IMR-90 (cell line): ENCODE measurements around the gene KCNIP3. TPM values are rescaled to one million over a fixed set of nuclear protein-coding genes. Genes with fewer than 3 reads are reported as not detected.

ENCODE experiments used
- ATAC-seq: fragments of 200-7000 bp; cut with Tn5 transposase; 2 replicates; pipeline ENCODE4 v1.9.1; 2020; ENCODE audit warnings: low read depth, mild to moderate bottlenecking, moderate library complexity
- BruUV-seq: library from RNA; stranded (reverse); fragments of 400-500 nt; replicated peaks from 2 replicates; lab custom pipeline; 2021; lab: Mats Ljungman, UMichigan
- CTCF ChIA-PET: fragments of 300-600 bp; formaldehyde crosslinking; extraction: SDS; loops from one replicate; lab custom pipeline; 2021; ENCODE audit warnings: antibody characterized with exemption; lab: Yijun Ruan, JAX
- POLR2A ChIA-PET: fragments of 300-600 bp; sonication (Branson Sonifier 250); formaldehyde crosslinking; loops from one replicate; lab custom pipeline; 2022; ENCODE audit warnings: antibody characterized with exemption; ENCODE audit not compliant: unreplicated experiment; lab: Charles Lee
- DNase-seq: peaks from one replicate; pipeline ENCODE4 v3.0.0; 2013
- H2AFZ ChIP-seq: replicated peaks from 2 replicates; pipeline ENCODE3; 2013; ENCODE audit warnings: low read length, mild to moderate bottlenecking; ENCODE audit not compliant: poor library complexity
- H2AK5ac ChIP-seq: 2 replicates; pipeline ENCODE4 v1.6.1; 2013; ENCODE audit warnings: low read depth, low read length, inconsistent platforms
- H2AK9ac ChIP-seq: replicated peaks from 2 replicates; pipeline ENCODE3; 2013; ENCODE audit warnings: mild to moderate bottlenecking, low read depth, low read length, moderate library complexity; ENCODE audit not compliant: poor library complexity
- H2BK120ac ChIP-seq: 2 replicates; pipeline ENCODE4 v1.6.1; 2013; ENCODE audit warnings: low read depth, low read length, inconsistent platforms
- H2BK15ac ChIP-seq: 3 replicates; pipeline ENCODE4 v1.6.1; 2013; ENCODE audit warnings: low read depth, low read length, inconsistent platforms
- H2BK20ac ChIP-seq: 2 replicates; pipeline ENCODE4 v1.6.1; 2013; ENCODE audit warnings: low read depth, mild to moderate bottlenecking, inconsistent platforms, low read length, moderate library complexity
- H2BK5ac ChIP-seq: 2 replicates; pipeline ENCODE4 v1.6.1; 2013; ENCODE audit warnings: mild to moderate bottlenecking, low read depth, low read length, inconsistent platforms; ENCODE audit not compliant: poor library complexity, severe bottlenecking
- H3K14ac ChIP-seq: replicated peaks from 2 replicates; pipeline ENCODE4 v1.6.1; 2013; ENCODE audit warnings: low read depth, low read length, inconsistent platforms
- H3K18ac ChIP-seq: 2 replicates; pipeline ENCODE4 v1.6.1; 2013; ENCODE audit warnings: low read depth, low read length, control low read depth
- H3K23ac ChIP-seq: 2 replicates; pipeline ENCODE4 v1.6.1; 2013; ENCODE audit warnings: low read depth, low read length, inconsistent platforms
- H3K27ac ChIP-seq: 2 replicates; pipeline ENCODE4 v1.5.1; 2013; ENCODE audit warnings: mild to moderate bottlenecking, control low read depth, low read length; ENCODE audit not compliant: insufficient read depth
- H3K27me3 ChIP-seq: 2 replicates; pipeline ENCODE4 v1.6.1; 2013; ENCODE audit warnings: low read length; ENCODE audit not compliant: control insufficient read depth, insufficient read depth
- H3K36me3 ChIP-seq: 2 replicates; pipeline ENCODE4 v1.6.1; 2013; ENCODE audit warnings: low read length, mixed read lengths; ENCODE audit not compliant: control insufficient read depth, insufficient read depth
- H3K4ac ChIP-seq: 2 replicates; pipeline ENCODE4 v1.6.1; 2013; ENCODE audit warnings: low read depth, low read length, inconsistent platforms
- H3K4me1 ChIP-seq: 2 replicates; pipeline ENCODE4 v1.6.1; 2013; ENCODE audit warnings: low read length, mixed read lengths; ENCODE audit not compliant: control insufficient read depth, insufficient read depth
- H3K4me2 ChIP-seq: 2 replicates; pipeline ENCODE4 v1.6.1; 2013; ENCODE audit warnings: low read depth, mild to moderate bottlenecking, control low read depth, low read length, moderate library complexity
- H3K4me3 ChIP-seq: 2 replicates; pipeline ENCODE4 v1.5.1; 2013; ENCODE audit warnings: low read depth, mild to moderate bottlenecking, control low read depth, low read length, moderate library complexity; ENCODE audit not compliant: insufficient read depth
- H3K56ac ChIP-seq: 2 replicates; pipeline ENCODE4 v1.6.1; 2013; ENCODE audit warnings: low read length, inconsistent platforms; ENCODE audit not compliant: insufficient read depth; ENCODE audit errors: extremely low read depth
- H3K79me1 ChIP-seq, 2 experiments: 2 replicates each; pipeline ENCODE4 v1.6.1; 2013; ENCODE audit warnings: low read length in 2 of 2, inconsistent platforms in 1 of 2, low read depth in 1 of 2
- H3K9ac ChIP-seq: 2 replicates; pipeline ENCODE4 v1.6.1; 2013; ENCODE audit warnings: low read depth, low read length, control low read depth
- H3K9me1 ChIP-seq: 2 replicates; pipeline ENCODE4 v1.6.1; 2013; ENCODE audit warnings: low read length, inconsistent platforms; ENCODE audit not compliant: insufficient read depth
- H3K9me3 ChIP-seq: 2 replicates; pipeline ENCODE4 v1.6.1; 2013; ENCODE audit warnings: low read length; ENCODE audit not compliant: control insufficient read depth, insufficient read depth
- H4K20me1 ChIP-seq: 2 replicates; pipeline ENCODE4 v1.6.1; 2013; ENCODE audit warnings: low read length, inconsistent platforms; ENCODE audit not compliant: insufficient read depth
- H4K5ac ChIP-seq: 2 replicates; pipeline ENCODE4 v1.6.1; 2013; ENCODE audit warnings: mild to moderate bottlenecking, low read depth, low read length, control low read depth
- H4K8ac ChIP-seq, 2 experiments: 2 replicates each; pipeline ENCODE4 v1.6.1; 2013; ENCODE audit warnings: low read depth in 2 of 2, low read length in 2 of 2, control low read depth in 1 of 2, inconsistent platforms in 1 of 2
- H4K91ac ChIP-seq: 2 replicates; pipeline ENCODE4 v1.6.1; 2013; ENCODE audit warnings: low read depth, low read length, inconsistent platforms; ENCODE audit not compliant: insufficient read depth
- BHLHE40 ChIP-seq: fragments of 150-350 bp; IDR thresholded peaks from 2 replicates; pipeline ENCODE4 v1.6.1; 2016; ENCODE audit warnings: mild to moderate bottlenecking, low read depth, low read length
- CEBPB ChIP-seq: IDR thresholded peaks from 2 replicates; pipeline ENCODE4 v1.6.1; 2012; ENCODE audit warnings: low read depth, low read length, improper control_type of control experiment
- CHD1 ChIP-seq: IDR thresholded peaks from 2 replicates; pipeline ENCODE4 v1.6.1; 2012; ENCODE audit warnings: low read depth, low read length, improper control_type of control experiment
- CTCF ChIP-seq: conservative IDR thresholded peaks from 2 replicates; pipeline ENCODE4 v1.5.1; 2012; ENCODE audit warnings: mild to moderate bottlenecking, low read depth, low read length, improper control_type of control experiment
- FOS ChIP-seq: fragments of 150-350 bp; IDR thresholded peaks from 2 replicates; pipeline ENCODE4 v1.6.1; 2016; ENCODE audit warnings: low read depth, low read length
- MAFK ChIP-seq: IDR thresholded peaks from 2 replicates; pipeline ENCODE4 v1.6.1; 2012; ENCODE audit warnings: low read depth, low read length, improper control_type of control experiment
- MAZ ChIP-seq: IDR thresholded peaks from 2 replicates; pipeline ENCODE4 v1.6.1; 2012; ENCODE audit warnings: low read depth, mild to moderate bottlenecking, low read length, improper control_type of control experiment, moderate library complexity, borderline replicate concordance
- MXI1 ChIP-seq: IDR thresholded peaks from 2 replicates; pipeline ENCODE4 v1.6.1; 2012; ENCODE audit warnings: low read depth, mild to moderate bottlenecking, low read length, moderate library complexity, borderline replicate concordance
- NFE2L2 ChIP-seq: fragments of 150-350 bp; IDR thresholded peaks from 2 replicates; pipeline ENCODE4 v1.6.1; 2016; ENCODE audit warnings: low read depth, mild to moderate bottlenecking, low read length
- POLR2A ChIP-seq: IDR thresholded peaks from 2 replicates; pipeline ENCODE4 v1.6.1; 2012; ENCODE audit warnings: mild to moderate bottlenecking, low read depth, low read length
- RAD21 ChIP-seq: IDR thresholded peaks from 2 replicates; pipeline ENCODE4 v1.6.1; 2012; ENCODE audit warnings: low read length, improper control_type of control experiment
- RCOR1 ChIP-seq: IDR thresholded peaks from 2 replicates; pipeline ENCODE4 v1.6.1; 2012; ENCODE audit warnings: mild to moderate bottlenecking, low read length, improper control_type of control experiment; ENCODE audit not compliant: insufficient replicate concordance
- RFX5 ChIP-seq: IDR thresholded peaks from 2 replicates; pipeline ENCODE4 v1.8.0; 2012; ENCODE audit warnings: low read depth, mild to moderate bottlenecking, low read length, moderate library complexity
- SMC3 ChIP-seq: fragments of 150-350 bp; IDR thresholded peaks from 2 replicates; pipeline ENCODE4 v1.6.1; 2016; ENCODE audit warnings: low read depth, mild to moderate bottlenecking, antibody characterized with exemption, low read length, moderate library complexity
- USF2 ChIP-seq: fragments of 150-350 bp; IDR thresholded peaks from 2 replicates; pipeline ENCODE4 v1.6.1; 2017; ENCODE audit warnings: mild to moderate bottlenecking, antibody characterized with exemption, low read length, low read depth
- WGBS, 2 experiments: methylation state at CpG; one replicate each; pipeline versions ENCODE4 v1.1.5 to v1.1.7; 2013; ENCODE audit warnings: missing lambda C conversion rate in 2 of 2; ENCODE audit not compliant: insufficient read length in 1 of 2; ENCODE audit errors: extremely low coverage in 2 of 2; 5-methylcytosine and 5-hydroxymethylcytosine counted together
- dilution Hi-C: fragments of 300-500 bp; cut with HindIII; formaldehyde crosslinking; loops from one replicate; pipeline ENCODE4 v1.14.3; 2018; ENCODE audit warnings: low sequenced_read_pairs; ENCODE audit not compliant: unreplicated experiment
- in situ Hi-C: fragments of 300-500 bp; cut with MboI; formaldehyde crosslinking; loops from 3 replicates; pipeline ENCODE4 v1.14.3; 2019; ENCODE audit warnings: low sequenced_read_pairs, inconsistent platforms, mixed read lengths
- intact Hi-C: fragments of 100-400 bp; cut with micrococcal nuclease; formaldehyde crosslinking; loops from 2 replicates; pipeline ENCODE4 v1.10.0; 2022
- polyA plus RNA-seq, 3 experiments: library from polyadenylated mRNA; depleted of rRNA; stranded (reverse); fragments of >200 nt; gene quantifications; 2 replicates each; pipeline ENCODE4 v1.2.3, GENCODE V29; 2012; ENCODE audit warnings: low replicate concordance in 1 of 3
- total RNA-seq: library from RNA; depleted of rRNA; stranded (reverse); fragments of >200 nt; gene quantifications from 2 replicates; pipeline ENCODE4 v1.2.3, GENCODE V29; 2012
- TF ChIP-seq, protein P1 (sequence below): fragments of 150-350 bp; IDR thresholded peaks from 2 replicates; pipeline ENCODE4 v1.6.1; 2016; ENCODE audit warnings: low read depth, mild to moderate bottlenecking, low read length, moderate library complexity, borderline replicate concordance

KCNIP3 gene
- total and polyA plus RNA-seq, 2 of the 4 experiments (the other 2 are of a cell fraction), result 0.72 to 1.4 TPM

DNA sequence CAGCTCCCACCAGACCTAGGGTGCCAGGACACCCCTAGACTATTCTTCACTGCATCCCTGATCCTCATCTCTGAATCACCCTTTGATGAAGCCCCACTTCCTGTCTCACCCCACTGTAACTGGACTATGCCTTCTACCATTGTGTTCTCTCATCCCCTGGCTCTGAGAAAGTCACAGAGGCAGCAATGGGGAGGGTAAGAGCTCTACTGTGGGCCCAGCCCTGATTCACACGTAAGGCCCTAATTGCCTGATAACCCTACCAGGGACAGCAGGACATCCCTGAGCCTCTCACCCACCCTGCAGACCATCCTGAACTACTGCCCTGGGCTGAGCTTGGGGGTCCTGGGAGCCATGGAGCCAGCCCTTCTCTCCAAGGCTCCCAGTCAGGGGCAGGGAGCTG lies 24.4 kb upstream of the KCNIP3 start:
- in situ Hi-C loops, result no loop called here
- Histone ChIP-seq H2AK5ac (no peak overlapping the region), H4K91ac (no peak overlapping the region), H4K20me1 (no peaks in the 10 kb centered on the region), H3K4me1 (no peaks in the 10 kb centered on the region), H3K27me3 (no peaks in the 10 kb centered on the region; the same call in 1 of the 2 replicates), H3K4me3 (no peak overlapping the region), H3K18ac (no peak overlapping the region), H3K4ac (no peak overlapping the region), H3K9ac (no peak overlapping the region), H4K5ac (no peak overlapping the region), H2BK120ac (no peak overlapping the region), H3K23ac (no peak overlapping the region), H3K27ac (no peak overlapping the region), H3K36me3 (no peaks in the 10 kb centered on the region), H3K56ac (no peak overlapping the region), H3K9me1 (no peaks in the 10 kb centered on the region), H3K9me3 (0 out of 2 replicates have a peak, but pooled peaks cover 2% of the 10 kb centered on the region), H3K4me2 (no peak overlapping the region), H2AFZ (no peak overlapping the region), H2BK5ac (no peak overlapping the region), H3K79me1 (no peaks in the 10 kb centered on the region), H2AK9ac (no peak overlapping the region), H4K8ac (no peak overlapping the region), H2BK20ac (no peak overlapping the region), H3K14ac (no peak overlapping the region), H2BK15ac (no peak overlapping the region)
- intact Hi-C loops, result no loop called here
- dilution Hi-C loops, result no loop called here
- DNase-seq (no peak), ATAC-seq (no peak)
- POLR2A ChIA-PET, result no interaction called here
- WGBS, 2 experiments, result no CpG with 5 or more reads among the region's 1 CpG
- CTCF ChIA-PET, result no interaction called here
- no peak for TF ChIP-seq SMC3
- TF ChIP-seq CTCF, result no peak
- TF ChIP-seq FOS, result no peak
- TF ChIP-seq RCOR1, result no peak
- no peak for TF ChIP-seq POLR2A
- TF ChIP-seq MAFK, result no peak
- TF ChIP-seq NFE2L2, result no peak
- TF ChIP-seq USF2, result no peak
- TF ChIP-seq CEBPB, result no peak
- TF ChIP-seq, protein P1, sequence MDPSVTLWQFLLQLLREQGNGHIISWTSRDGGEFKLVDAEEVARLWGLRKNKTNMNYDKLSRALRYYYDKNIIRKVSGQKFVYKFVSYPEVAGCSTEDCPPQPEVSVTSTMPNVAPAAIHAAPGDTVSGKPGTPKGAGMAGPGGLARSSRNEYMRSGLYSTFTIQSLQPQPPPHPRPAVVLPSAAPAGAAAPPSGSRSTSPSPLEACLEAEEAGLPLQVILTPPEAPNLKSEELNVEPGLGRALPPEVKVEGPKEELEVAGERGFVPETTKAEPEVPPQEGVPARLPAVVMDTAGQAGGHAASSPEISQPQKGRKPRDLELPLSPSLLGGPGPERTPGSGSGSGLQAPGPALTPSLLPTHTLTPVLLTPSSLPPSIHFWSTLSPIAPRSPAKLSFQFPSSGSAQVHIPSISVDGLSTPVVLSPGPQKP, result no peak
- TF ChIP-seq RAD21, result no peak
- no peak for TF ChIP-seq CHD1
- TF ChIP-seq BHLHE40, result no peak
- no peak for TF ChIP-seq MAZ
- TF ChIP-seq MXI1, result no peak
- TF ChIP-seq RFX5, result no peak
- BruUV-seq, result no TSS peak
